HG02678 (cell line): ENCODE measurements around the gene PDE6B.

Experiments
- ATAC-seq: cut with Tn5 transposase; IDR thresholded peaks from one replicate; pipeline ENCODE4 v1.9.1; 2021; ENCODE audit warnings: mild to moderate bottlenecking, moderate library complexity; ENCODE audit not compliant: unreplicated experiment

The PDE6B gene

DNA sequence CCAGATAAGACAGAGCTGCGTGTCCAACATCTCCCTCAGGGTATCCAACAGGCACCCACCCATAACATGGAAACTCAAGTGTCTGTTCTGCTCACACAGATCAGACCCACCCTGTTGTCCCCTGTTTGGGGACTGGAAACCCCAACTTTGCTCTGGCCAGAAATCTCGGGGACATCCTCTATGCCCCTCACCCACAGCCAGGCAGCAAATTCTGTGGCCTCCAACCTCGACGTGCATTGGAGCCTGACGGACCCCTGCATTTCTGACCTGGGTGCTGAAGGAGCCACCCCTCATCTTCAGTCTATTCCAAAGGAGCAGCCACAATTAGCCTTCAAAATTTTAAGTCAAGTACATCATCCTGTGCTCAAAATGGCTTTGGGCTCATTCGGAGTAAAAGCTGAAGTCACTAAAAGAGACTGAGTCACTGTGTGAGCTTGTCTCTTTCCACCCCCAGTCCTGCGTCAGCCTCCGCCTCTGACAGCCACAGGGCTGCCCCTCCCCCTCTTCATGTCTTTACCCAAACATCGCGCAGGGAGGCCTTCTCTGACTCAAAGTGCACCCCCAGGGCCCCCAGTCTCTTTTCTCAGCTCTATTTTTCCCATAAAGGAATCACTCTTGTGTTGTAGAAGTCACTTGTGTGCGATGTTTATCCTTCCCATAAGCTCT lies 24.4 kb upstream of the PDE6B start:
- no peak for ATAC-seq

GRCh38 chr4:601612-602558 lies 23.5 kb upstream of the PDE6B start:
- no peak for ATAC-seq

- ATAC-seq: no peak
Measured at GRCh38 chr4:602559-602942, 22.8 kb upstream of the PDE6B start.

GRCh38 chr4:604131-604530 lies 21.2 kb upstream of the PDE6B start:
- ATAC-seq: no peak

DNA sequence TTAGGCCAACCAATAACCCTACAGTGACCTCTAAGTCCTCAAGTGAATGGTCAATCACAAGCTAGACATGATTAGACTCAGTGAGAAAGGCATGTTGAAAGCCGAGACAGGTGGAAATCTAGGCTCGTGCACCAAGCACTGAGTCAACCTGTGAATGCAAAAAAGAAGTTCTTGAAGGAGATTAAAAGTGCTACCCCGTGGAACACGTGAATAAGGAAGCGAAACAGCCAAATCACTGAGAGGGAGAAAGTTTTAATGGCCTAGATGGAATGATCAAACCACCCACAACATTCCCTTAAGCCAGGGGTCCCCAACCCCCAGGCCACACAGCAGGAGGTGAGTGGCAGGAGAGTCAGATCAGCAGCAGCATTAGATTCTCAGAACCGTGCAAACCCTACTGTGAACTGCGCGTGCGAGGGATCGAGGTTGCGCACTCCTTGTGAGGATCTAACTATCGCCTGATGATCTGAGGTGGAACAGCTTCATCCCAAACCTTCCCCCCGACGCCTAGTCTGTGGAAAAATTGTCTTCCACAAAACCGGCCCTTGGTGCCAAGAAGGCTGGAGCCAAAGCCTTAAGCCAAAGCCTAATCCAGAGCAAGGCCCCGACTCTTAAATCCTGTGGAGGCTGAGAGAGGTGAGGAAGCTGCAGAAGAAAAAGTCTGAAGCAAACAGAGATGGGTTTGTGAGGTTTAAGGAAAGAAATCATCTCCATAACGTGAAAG lies 19.5 kb upstream of the PDE6B start:
- ATAC-seq: no peak

DNA sequence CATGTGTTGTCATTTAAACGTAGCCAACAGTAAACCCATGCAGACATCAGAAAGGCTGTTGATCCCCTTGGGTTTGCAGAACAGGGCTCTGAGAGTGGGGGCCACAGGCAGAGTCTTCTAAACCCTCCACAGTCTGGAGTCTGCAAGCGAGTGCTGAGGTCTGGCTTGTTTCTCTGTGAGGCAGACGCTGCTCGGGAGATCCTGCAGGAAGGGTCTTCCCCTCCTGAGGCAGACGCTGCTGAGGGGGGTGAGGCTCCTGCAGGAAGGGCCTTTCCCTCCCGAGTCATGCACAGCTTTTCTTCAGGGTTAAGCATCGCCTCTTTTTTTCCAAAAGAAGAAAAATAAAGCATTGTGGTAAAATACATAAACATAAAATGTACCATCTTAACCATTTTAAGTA lies 17.1 kb upstream of the PDE6B start:
- ATAC-seq: no peak

DNA sequence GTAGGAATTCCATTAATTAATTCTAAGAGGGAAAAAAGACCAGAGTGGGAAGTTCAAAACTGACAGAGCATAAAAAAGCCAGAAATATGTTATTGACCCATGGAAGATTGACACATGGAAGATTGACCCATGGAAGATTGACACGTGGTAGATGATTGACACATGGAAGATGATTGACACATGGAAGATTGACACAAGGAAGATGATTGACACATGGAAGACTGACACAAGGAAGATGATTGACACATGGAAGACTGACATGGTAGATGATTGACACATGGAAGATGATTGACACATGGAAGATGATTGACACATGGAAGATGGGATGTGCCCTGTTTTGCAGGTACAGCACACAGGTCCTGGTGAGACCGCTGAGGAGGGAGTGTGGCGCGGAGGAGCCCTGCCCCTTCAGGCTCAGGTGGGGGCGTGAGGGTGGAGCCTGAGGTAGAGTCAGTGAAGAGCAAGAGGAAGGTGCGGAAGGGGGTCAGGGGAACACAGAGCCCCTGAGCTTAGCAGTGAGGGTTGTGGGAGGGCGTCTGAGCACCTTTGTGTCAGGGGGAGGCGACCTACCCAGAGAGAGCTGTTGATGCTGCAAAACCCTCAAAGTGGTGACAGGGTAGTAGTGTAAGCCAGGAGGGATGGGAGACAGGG lies 15.8 kb upstream of the PDE6B start:
- no peak for ATAC-seq

DNA sequence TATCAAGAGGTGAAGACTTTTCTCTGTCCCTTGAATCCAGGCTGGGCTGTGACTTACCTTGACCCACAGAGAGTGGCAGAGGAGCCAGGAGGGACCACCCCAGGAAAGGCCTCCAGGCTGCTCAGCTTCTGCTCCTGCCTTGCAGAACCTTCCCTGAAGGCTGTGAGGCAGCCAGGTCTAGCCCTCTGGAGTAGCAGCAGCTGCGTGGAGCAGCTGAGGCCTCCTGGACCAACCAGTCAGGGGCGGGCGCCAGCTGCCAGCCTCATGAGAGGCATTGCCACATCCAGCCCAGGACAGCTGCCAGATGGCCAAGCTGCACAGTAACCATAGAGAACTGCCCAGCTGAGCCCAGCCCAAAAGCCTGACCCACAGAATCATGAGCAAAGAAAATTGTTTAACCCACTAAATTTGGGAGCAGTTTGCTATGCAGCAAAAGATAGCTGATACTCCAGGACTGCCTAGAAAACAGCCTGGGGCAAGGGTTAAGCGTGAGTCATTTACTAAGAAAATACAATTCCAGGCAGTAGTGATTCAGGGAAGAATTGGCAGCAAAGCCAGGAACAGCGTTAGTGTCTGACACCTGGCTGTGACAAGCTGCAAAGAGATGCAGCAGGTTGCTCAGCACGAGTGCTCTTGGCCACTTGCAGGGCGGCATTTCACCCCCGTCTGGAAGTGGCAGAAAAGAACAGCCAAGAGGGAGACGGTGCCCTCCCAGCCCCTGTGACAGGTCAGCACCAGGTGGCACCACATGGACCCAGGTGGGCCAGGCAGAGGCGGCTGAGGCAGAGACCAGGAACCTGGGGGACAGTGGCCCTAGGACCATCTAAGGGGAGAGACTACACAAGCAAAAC lies 14.7 kb upstream of the PDE6B start:
- no peak for ATAC-seq

GRCh38 chr4:612052-612748 lies 13.2 kb upstream of the PDE6B start:
- ATAC-seq: no peak

GRCh38 chr4:612749-613125 lies 12.6 kb upstream of the PDE6B start:
- no peak for ATAC-seq

- no peak for ATAC-seq
Measured at GRCh38 chr4:613126-613525, 12.2 kb upstream of the PDE6B start.

DNA sequence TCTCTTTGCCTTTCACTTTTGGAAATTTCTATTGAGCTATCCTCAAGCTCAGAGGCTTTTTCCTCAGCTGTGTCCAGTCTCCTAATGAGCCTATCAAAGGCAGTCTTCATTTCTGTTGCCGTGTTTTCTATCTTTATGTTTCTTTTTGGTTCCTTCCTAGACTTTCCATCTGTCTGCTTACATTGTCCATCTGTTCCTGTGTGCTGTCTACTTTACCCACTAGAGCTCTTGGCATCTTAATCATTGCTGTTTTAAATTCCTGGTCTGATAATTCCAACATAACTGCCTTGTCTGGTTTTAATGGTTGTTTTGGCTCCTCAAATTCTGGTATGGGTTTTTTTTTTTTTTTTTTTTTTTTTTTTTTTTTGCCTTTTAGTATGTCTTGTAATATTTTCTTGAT lies 9.3 kb upstream of the PDE6B start:
- no peak for ATAC-seq

DNA sequence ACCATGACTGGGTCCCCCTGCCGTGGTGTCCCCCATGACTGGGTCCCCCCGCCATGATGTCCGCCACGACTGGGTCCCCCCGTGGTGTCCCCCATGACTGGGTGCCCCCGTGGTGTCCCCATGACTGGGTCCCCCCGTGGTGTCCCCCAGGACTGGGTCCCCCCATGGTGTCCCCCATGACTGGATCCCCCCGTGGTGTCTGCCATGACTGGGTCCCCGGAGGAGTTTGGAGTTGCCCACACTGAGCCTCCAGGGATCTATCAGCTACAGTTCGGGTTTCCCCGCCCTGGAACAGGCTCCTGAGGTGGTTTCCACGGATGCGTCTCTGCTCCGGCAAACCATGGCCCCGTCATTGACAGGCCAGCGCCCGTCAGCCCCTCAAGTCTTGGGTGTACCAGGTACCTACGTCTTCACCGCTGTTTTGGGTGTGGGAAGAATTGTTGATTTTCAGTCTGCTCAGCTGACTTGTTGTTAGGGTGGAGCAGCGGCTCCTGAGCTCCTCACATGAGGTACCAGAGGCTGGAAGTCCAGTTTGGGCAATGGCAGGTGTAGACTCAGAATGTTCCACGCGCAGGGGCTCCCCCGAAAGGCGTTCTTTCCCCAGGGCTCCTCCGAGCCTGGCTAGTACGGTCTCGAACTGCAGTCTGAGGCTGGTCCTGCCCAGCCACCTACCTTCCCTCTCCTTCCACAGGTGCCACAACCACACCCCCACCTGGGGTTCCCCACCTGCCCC lies 8.3 kb upstream of the PDE6B start:
- ATAC-seq: no peak

GRCh38 chr4:617644-618641 lies 7.4 kb upstream of the PDE6B start:
- no peak for ATAC-seq

- ATAC-seq: no peak
Measured at GRCh38 chr4:620201-620600, 5.2 kb upstream of the PDE6B start.

GRCh38 chr4:620851-621261 lies 4.5 kb upstream of the PDE6B start:
- ATAC-seq: no peak

DNA sequence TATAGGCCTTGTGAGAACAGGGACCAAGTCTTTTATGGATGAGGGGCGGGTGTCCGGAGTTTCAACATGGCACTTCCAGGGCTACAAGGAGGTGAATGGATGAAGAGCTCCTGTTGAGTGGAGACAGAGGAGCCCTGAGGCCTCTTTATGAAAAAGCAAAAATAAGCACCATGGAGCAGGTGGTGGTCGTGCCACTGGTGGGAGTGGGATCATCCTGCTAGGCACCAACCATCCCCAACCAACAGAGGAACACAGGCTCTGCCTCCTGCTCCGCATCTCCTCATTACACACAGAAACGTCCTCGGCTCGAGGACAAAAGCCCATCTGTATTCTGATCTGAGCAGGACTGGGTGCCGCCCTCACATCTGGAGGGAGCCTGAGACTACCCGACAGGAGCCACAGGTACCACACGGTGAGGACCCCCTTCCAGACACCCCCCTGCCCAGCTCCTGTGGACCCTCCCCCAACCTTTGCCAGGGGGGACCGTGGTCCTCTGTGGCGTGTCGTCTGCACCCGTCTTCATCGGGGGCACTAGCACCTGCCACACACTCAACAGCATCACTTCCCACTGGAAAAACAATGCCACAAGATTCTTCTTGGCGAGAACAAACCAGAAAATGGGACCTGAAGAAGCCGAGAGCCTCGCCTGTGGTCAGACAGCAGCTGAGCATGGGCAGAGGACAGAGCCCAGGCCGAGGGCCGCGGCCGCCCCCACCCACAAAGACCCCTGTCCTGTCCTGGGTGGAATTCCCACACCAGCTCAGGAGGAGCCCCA lies 3.9 kb upstream of the PDE6B start:
- no peak for ATAC-seq
